ENCODE data around the gene IPO4.

DNA sequence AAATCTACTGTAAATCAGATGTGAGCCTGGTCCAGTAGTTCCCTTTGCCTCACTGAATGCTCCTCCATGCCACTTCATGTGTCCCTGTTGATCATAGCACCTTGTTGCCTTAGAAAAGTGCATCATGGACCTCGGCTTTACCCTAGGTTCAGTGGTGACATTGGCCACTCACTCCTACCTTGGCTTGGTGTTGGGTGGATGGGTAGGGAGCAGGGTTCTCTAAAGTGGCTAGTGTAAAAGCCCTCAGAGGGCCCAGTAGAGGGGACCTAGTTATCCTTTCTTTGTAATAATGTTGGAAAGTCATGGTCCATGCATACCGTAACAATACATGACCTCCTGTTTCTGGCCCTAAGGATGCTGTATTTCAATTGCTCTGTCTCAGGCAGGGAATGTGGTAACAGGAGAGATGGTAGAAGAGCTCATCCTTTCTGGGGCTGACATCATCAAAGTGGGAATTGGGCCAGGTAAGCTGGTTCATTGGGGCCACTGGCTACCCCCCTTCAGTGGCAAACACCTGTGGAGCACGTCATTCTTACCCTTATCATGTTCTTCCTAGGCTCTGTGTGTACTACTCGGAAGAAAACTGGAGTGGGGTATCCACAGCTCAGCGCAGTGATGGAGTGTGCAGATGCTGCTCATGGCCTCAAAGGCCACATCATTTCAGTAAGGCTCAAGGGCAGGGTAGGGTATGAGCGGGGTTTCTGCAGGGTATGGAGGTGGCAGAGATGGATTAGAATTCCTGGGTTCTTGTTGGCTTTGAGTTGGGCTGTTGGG lies 48.3 kb upstream of the IPO4 start:
- TF ChIP-seq, protein P1, sequence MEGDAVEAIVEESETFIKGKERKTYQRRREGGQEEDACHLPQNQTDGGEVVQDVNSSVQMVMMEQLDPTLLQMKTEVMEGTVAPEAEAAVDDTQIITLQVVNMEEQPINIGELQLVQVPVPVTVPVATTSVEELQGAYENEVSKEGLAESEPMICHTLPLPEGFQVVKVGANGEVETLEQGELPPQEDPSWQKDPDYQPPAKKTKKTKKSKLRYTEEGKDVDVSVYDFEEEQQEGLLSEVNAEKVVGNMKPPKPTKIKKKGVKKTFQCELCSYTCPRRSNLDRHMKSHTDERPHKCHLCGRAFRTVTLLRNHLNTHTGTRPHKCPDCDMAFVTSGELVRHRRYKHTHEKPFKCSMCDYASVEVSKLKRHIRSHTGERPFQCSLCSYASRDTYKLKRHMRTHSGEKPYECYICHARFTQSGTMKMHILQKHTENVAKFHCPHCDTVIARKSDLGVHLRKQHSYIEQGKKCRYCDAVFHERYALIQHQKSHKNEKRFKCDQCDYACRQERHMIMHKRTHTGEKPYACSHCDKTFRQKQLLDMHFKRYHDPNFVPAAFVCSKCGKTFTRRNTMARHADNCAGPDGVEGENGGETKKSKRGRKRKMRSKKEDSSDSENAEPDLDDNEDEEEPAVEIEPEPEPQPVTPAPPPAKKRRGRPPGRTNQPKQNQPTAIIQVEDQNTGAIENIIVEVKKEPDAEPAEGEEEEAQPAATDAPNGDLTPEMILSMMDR (tag by site-specific recombination; IDR thresholded peaks at IDR 0.05): no peak
- TF ChIP-seq, protein P2, sequence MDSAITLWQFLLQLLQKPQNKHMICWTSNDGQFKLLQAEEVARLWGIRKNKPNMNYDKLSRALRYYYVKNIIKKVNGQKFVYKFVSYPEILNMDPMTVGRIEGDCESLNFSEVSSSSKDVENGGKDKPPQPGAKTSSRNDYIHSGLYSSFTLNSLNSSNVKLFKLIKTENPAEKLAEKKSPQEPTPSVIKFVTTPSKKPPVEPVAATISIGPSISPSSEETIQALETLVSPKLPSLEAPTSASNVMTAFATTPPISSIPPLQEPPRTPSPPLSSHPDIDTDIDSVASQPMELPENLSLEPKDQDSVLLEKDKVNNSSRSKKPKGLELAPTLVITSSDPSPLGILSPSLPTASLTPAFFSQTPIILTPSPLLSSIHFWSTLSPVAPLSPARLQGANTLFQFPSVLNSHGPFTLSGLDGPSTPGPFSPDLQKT (IDR thresholded peaks at IDR 0.05; ENCODE audit: borderline replicate concordance, low read depth, low read length): no peak
- TF ChIP-seq, protein P3, sequence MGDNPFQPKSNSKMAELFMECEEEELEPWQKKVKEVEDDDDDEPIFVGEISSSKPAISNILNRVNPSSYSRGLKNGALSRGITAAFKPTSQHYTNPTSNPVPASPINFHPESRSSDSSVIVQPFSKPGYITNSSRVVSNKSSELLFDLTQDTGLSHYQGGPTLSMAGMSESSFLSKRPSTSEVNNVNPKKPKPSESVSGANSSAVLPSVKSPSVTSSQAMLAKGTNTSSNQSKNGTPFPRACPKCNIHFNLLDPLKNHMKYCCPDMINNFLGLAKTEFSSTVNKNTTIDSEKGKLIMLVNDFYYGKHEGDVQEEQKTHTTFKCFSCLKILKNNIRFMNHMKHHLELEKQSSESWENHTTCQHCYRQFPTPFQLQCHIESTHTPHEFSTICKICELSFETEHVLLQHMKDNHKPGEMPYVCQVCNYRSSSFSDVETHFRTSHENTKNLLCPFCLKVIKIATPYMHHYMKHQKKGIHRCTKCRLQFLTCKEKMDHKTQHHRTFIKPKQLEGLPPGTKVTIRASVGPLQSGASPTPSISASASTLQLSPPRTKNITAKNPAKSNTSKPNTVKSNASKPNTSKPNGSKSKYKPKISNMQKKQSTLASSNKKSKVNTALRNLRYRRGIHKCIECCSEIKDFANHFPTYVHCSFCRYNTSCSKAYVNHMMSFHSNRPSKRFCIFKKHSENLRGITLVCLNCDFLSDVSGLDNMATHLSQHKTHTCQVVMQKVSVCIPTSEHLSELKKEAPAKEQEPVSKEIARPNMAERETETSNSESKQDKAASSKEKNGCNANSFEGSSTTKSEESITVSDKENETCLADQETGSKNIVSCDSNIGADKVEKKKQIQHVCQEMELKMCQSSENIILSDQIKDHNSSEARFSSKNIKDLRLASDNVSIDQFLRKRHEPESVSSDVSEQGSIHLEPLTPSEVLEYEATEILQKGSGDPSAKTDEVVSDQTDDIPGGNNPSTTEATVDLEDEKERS (tag by site-specific recombination; IDR thresholded peaks at IDR 0.05): no peak
